ENCODE results near the gene CACNA1C.

- TF ChIP-seq, protein P1, sequence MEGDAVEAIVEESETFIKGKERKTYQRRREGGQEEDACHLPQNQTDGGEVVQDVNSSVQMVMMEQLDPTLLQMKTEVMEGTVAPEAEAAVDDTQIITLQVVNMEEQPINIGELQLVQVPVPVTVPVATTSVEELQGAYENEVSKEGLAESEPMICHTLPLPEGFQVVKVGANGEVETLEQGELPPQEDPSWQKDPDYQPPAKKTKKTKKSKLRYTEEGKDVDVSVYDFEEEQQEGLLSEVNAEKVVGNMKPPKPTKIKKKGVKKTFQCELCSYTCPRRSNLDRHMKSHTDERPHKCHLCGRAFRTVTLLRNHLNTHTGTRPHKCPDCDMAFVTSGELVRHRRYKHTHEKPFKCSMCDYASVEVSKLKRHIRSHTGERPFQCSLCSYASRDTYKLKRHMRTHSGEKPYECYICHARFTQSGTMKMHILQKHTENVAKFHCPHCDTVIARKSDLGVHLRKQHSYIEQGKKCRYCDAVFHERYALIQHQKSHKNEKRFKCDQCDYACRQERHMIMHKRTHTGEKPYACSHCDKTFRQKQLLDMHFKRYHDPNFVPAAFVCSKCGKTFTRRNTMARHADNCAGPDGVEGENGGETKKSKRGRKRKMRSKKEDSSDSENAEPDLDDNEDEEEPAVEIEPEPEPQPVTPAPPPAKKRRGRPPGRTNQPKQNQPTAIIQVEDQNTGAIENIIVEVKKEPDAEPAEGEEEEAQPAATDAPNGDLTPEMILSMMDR (conservative IDR thresholded peaks at IDR 0.05 in 1 of 2, IDR thresholded peaks at IDR 0.05 in 1 of 2; ENCODE audit: extremely low read depth in 1 of 2, insufficient read depth in 1 of 2, low read depth in 1 of 2, low read length in 2 of 2) = no peak
- TF ChIP-seq EZH2 (IDR thresholded peaks at IDR 0.05; ENCODE audit: borderline replicate concordance, low read length) = no peak
These were observed 620.1 kb downstream of the CACNA1C start for GRCh38 chr12:2672863-2673262.
